Measurements from ENCODE around the gene MPZL1.
A peak's percentile ranks its signal among the peaks of the same experiment; 100 is the strongest.
"Not testable (repeated sequence)": the region's sequence is repeated elsewhere in the genome, so short reads cannot be mapped to it uniquely, and the experiment has no call there.

MPZL1 gene

GRCh38 chr1:167806676-167807075 is 84.9 kb downstream of the MPZL1 start:
- H3K27ac Mint-ChIP-seq; H3K9me3 Mint-ChIP-seq; ATAC-seq; H3K4me3 Mint-ChIP-seq; DNase-seq (ENCODE audit: low spot score in 2 of 2): not testable (repeated sequence)
- H3K36me3 Mint-ChIP-seq: peaks cover 12% of the 10 kb centered on the region
- peaks cover 26% of the 10 kb centered on the region for H3K4me1 Mint-ChIP-seq

- H3K36me3 Mint-ChIP-seq: peaks cover 12% of the 10 kb centered on the region
- no peak overlapping the region for H3K27ac Mint-ChIP-seq
- H3K4me3 Mint-ChIP-seq: no peak overlapping the region
- peaks cover 25% of the 10 kb centered on the region for H3K4me1 Mint-ChIP-seq
- DNase-seq (ENCODE audit: low spot score in 2 of 2): no peak
- H3K9me3 Mint-ChIP-seq: peaks cover 9% of the 10 kb centered on the region
- no peak for ATAC-seq
Observed at GRCh38 chr1:167808104-167808503, 86.3 kb downstream of the MPZL1 start.

- H3K9me3 Mint-ChIP-seq: peaks cover 11% of the 10 kb centered on the region
- no peak overlapping the region for H3K4me3 Mint-ChIP-seq
- no peak overlapping the region for H3K27ac Mint-ChIP-seq
- ATAC-seq (no peak), DNase-seq (ENCODE audit: low spot score in 2 of 2) (no peak)
- peaks cover 12% of the 10 kb centered on the region for H3K36me3 Mint-ChIP-seq
- peaks cover 19% of the 10 kb centered on the region for H3K4me1 Mint-ChIP-seq
Observed at GRCh38 chr1:167808690-167809089, 86.9 kb downstream of the MPZL1 start.

GRCh38 chr1:167812972-167813371 is 91.2 kb downstream of the MPZL1 start:
- ATAC-seq (no peak), DNase-seq (ENCODE audit: low spot score in 2 of 2) (no peak)
- H3K9me3 Mint-ChIP-seq: peaks cover 21% of the 10 kb centered on the region
- H3K36me3 Mint-ChIP-seq: no peaks in the 10 kb centered on the region
- H3K4me1 Mint-ChIP-seq: no peaks in the 10 kb centered on the region
- no peak overlapping the region for H3K4me3 Mint-ChIP-seq
- no peak overlapping the region for H3K27ac Mint-ChIP-seq

- H3K27ac Mint-ChIP-seq: no peak overlapping the region
- no peak overlapping the region for H3K4me3 Mint-ChIP-seq
- ATAC-seq (no peak), DNase-seq (ENCODE audit: low spot score in 2 of 2) (no peak)
- H3K36me3 Mint-ChIP-seq: no peaks in the 10 kb centered on the region
- H3K4me1 Mint-ChIP-seq: peaks cover 7% of the 10 kb centered on the region
- peaks cover 21% of the 10 kb centered on the region for H3K9me3 Mint-ChIP-seq
Observed at GRCh38 chr1:167815650-167816049, 93.9 kb downstream of the MPZL1 start.

- ATAC-seq (peak; percentile 77), DNase-seq (ENCODE audit: low spot score in 2 of 2) (peak in 1 of 2 donors; percentile 56)
- Mint-ChIP-seq H3K27ac (peak overlapping the region; percentile 68), H3K9me3 (peaks cover 7% of the 10 kb centered on the region), H3K4me1 (peaks cover 21% of the 10 kb centered on the region), H3K36me3 (no peaks in the 10 kb centered on the region), H3K4me3 (peak overlapping the region; percentile 66)
Observed at GRCh38 chr1:167819849-167820683, 98.3 kb downstream of the MPZL1 start.

GRCh38 chr1:167820684-167821355 is 99.0 kb downstream of the MPZL1 start:
- no peak for ATAC-seq
- Mint-ChIP-seq H3K27ac (no peak overlapping the region), H3K4me3 (peak overlapping the region; percentile 66), H3K4me1 (peaks cover 21% of the 10 kb centered on the region), H3K9me3 (peaks cover 2% of the 10 kb centered on the region), H3K36me3 (no peaks in the 10 kb centered on the region)
- no peak for DNase-seq (ENCODE audit: low spot score in 2 of 2)

GRCh38 chr1:167821356-167821685 is 99.5 kb downstream of the MPZL1 start:
- Mint-ChIP-seq H3K36me3 (no peaks in the 10 kb centered on the region), H3K4me1 (peaks cover 21% of the 10 kb centered on the region), H3K27ac (no peak overlapping the region), H3K9me3 (no peaks in the 10 kb centered on the region), H3K4me3 (no peak overlapping the region)
- no peak for DNase-seq (ENCODE audit: low spot score in 2 of 2)
- no peak for ATAC-seq

GRCh38 chr1:167821969-167822685 is 100.3 kb downstream of the MPZL1 start:
- peaks cover 21% of the 10 kb centered on the region for H3K4me1 Mint-ChIP-seq
- ATAC-seq (no peak), DNase-seq (ENCODE audit: low spot score in 2 of 2) (no peak)
- H3K27ac Mint-ChIP-seq: peak overlapping the region; percentile 52
- no peaks in the 10 kb centered on the region for H3K36me3 Mint-ChIP-seq
- H3K9me3 Mint-ChIP-seq: no peaks in the 10 kb centered on the region
- no peak overlapping the region for H3K4me3 Mint-ChIP-seq

GRCh38 chr1:167824163-167824794 is 102.5 kb downstream of the MPZL1 start:
- Mint-ChIP-seq H3K9me3 (no peaks in the 10 kb centered on the region), H3K36me3 (no peaks in the 10 kb centered on the region), H3K4me1 (peaks cover 21% of the 10 kb centered on the region), H3K4me3 (no peak overlapping the region), H3K27ac (no peak overlapping the region)
- DNase-seq (ENCODE audit: low spot score in 2 of 2) (no peak), ATAC-seq (no peak)

GRCh38 chr1:167825419-167826079 is 103.8 kb downstream of the MPZL1 start:
- no peak overlapping the region for H3K4me3 Mint-ChIP-seq
- H3K27ac Mint-ChIP-seq: no peak overlapping the region
- no peak for ATAC-seq
- no peak for DNase-seq (ENCODE audit: low spot score in 2 of 2)
- H3K9me3 Mint-ChIP-seq: no peaks in the 10 kb centered on the region
- H3K36me3 Mint-ChIP-seq: no peaks in the 10 kb centered on the region
- peaks cover 14% of the 10 kb centered on the region for H3K4me1 Mint-ChIP-seq

- DNase-seq (ENCODE audit: low spot score in 2 of 2) (no peak), ATAC-seq (no peak)
- Mint-ChIP-seq H3K27ac (no peak overlapping the region), H3K36me3 (no peaks in the 10 kb centered on the region), H3K4me3 (no peak overlapping the region), H3K9me3 (no peaks in the 10 kb centered on the region), H3K4me1 (peaks cover 14% of the 10 kb centered on the region)
Observed at GRCh38 chr1:167826127-167826526, 104.3 kb downstream of the MPZL1 start.

- H3K4me3 Mint-ChIP-seq: no peak overlapping the region
- no peaks in the 10 kb centered on the region for H3K36me3 Mint-ChIP-seq
- DNase-seq (ENCODE audit: low spot score in 2 of 2) (no peak), ATAC-seq (no peak)
- no peaks in the 10 kb centered on the region for H3K9me3 Mint-ChIP-seq
- H3K27ac Mint-ChIP-seq: no peak overlapping the region
- no peaks in the 10 kb centered on the region for H3K4me1 Mint-ChIP-seq
Observed at GRCh38 chr1:167829868-167830267, 108.1 kb downstream of the MPZL1 start.

GRCh38 chr1:167830668-167831067 is 108.9 kb downstream of the MPZL1 start:
- not testable (repeated sequence) for ATAC-seq; H3K4me1 Mint-ChIP-seq; H3K36me3 Mint-ChIP-seq; H3K27ac Mint-ChIP-seq; H3K9me3 Mint-ChIP-seq; DNase-seq (ENCODE audit: low spot score in 2 of 2); H3K4me3 Mint-ChIP-seq

GRCh38 chr1:167832693-167833092 is 110.9 kb downstream of the MPZL1 start:
- DNase-seq (ENCODE audit: low spot score in 2 of 2) (no peak), ATAC-seq (no peak)
- Mint-ChIP-seq H3K4me1 (no peaks in the 10 kb centered on the region), H3K36me3 (no peaks in the 10 kb centered on the region), H3K9me3 (no peaks in the 10 kb centered on the region), H3K27ac (no peak overlapping the region), H3K4me3 (no peak overlapping the region)

All from stimulated activated effector memory CD8-positive, alpha-beta T cell treated with anti-CD3 and anti-CD28 coated beads, Interleukin-12 subunit alpha, Interleukin-12 subunit beta, amount 100 ng/mL, for 72 hours (primary cell).